DMS53 treated with DMSO at 0.1 percent for 48 hours (cell line): ENCODE results near the gene KRT36.

Source experiments
- DNase-seq: peaks from one replicate; lab custom pipeline; 2025; ENCODE audit not compliant: unreplicated experiment; lab: John Stamatoyannopoulos, UW

KRT36 gene

DNA sequence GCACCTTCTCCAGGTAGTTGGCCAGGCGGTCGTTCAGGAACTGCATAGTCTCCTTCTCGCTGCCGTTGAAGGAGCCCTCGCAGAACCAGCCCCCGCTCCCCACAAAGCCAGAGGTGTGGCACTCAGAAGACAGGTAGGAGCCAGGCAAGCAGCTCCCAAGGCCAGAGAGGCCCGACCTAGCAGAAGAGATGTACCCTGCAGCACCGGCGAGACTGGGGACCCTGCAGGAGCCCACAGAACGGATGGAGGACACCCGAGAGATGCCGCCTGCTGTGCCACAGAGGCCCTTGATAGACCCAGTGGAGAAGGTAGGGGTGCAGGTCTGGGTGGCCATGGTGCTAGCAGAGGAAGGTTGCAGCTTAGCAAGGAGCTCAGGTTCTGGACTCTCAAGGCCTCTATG, at the start of gene KRT36:
KRT36 (minus strand) TSS at position 380 of the 400 bp plus-strand sequence; CDS start at position 334, 46 bp downstream.
- no peak for DNase-seq

DNA sequence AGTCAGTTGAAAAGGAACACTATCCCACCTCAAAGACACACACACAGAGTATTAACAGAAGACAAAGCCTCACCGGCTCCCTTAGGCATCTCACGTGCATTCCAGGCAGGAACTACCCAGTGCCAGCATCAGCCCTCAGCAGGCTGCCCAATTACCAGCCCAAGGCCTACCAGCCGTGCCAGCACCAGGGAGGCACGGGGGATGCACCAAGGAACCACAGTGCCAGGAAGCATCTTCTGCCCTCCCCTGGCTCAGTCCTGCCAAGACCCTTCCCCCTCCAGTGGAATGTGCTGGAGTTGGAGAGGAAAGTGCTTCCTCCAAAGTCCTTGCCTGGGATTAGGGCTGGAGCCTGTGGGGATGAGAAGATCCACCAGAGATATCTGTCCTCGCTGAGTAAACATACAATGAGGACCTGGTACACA, 49.4 kb upstream of the KRT36 start:
- DNase-seq: no peak

DNA sequence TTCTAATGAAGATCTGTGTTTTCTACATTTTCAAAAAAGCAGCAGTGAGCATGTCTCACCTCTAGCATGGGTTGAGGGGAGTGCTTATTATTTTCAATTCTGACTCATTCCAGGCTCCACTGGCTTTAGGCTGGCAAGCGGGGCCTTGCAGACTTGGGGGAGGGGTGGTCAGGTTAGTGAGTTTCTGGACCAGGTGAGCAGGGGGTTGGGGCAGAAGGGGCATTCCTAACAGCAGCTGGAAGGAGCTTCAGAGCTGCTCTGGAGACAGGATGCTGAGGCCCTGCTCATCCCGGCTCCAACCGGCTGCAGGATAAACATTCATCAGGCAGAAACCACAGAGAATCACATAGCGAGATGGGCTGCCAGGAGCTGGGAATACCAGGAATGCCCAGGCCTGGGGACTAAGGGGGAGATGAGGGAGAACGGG, 48.9 kb upstream of the KRT36 start:
- peak; percentile 69 for DNase-seq

DNA sequence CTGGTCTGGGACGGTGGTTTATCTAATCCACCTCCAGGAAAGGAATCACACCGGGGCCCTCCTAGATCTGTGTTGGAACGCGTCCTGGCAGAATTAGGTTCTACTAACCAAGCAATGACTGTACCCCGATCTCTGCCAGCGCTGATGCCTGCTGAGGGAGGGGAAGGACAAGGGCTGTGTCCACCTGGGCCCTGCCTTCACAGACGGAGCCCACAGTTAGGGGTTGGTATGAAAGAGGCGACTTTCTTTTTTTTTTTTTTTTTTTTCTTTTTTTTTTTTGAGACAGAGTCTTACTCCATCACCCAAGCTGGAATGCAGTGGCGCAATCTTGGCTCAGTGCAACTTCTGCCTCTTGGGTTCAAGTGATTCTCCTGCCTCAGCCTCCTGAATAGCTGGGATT, 48.3 kb upstream of the KRT36 start:
- no peak for DNase-seq

DNA sequence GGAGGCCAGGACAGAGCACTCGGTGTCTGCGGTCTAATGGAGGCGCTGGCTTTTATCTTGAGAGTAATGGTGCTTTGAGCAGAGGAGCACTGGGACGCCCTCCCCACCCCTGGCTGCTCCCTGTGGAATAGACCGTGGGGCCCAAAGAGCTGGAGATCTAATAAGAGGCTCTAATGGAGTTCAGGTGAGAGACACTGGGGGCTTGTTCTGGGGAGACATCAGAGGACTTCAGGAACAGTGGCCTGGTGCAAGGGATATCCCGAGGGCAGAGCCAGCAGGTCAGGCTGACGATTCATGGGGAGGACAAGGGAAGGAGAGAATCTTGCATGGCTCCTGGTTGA, 47.9 kb upstream of the KRT36 start:
- DNase-seq: no peak

DNA sequence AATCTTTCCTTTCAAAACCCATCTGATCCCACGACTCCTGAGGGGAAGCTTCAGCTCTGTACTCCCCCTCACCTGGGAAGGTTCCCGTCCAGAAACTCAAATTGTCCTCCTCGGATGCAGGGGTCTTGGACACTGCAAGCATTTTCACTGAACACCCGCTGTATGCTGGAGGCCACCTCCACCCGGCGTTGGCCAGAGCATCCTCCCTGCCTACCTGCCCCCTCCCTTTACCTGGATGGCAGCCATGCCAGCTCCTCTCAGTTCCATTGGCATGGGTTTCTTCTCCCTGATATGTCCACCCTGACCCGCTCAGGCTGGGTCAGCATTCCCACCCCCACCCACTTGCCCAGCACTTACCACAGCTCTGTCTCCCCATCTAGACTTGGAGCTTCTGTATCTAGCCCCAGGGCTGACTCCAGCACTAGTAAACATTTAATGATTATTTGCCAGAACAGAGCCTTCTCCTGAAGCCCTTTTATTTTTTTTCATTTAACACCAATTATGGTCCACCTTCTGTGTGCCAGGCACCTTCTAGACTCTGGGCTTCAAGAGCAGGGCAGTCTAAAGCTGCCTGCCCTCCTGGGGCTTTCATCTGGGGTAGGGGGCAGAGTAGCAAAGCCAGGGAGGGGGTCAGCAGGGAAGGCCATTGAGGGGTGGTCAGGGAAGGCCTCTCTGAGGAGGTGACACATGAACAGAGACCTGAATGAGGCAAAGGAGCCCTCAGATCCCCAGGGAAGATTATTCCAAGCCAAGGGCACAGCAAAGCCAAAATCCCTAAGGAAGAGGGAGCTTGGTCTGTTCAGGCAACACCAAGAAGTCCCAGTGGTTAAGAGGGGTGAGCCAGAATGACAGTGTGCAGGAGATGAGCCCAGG, 47.3 kb upstream of the KRT36 start:
- no peak for DNase-seq

DNA sequence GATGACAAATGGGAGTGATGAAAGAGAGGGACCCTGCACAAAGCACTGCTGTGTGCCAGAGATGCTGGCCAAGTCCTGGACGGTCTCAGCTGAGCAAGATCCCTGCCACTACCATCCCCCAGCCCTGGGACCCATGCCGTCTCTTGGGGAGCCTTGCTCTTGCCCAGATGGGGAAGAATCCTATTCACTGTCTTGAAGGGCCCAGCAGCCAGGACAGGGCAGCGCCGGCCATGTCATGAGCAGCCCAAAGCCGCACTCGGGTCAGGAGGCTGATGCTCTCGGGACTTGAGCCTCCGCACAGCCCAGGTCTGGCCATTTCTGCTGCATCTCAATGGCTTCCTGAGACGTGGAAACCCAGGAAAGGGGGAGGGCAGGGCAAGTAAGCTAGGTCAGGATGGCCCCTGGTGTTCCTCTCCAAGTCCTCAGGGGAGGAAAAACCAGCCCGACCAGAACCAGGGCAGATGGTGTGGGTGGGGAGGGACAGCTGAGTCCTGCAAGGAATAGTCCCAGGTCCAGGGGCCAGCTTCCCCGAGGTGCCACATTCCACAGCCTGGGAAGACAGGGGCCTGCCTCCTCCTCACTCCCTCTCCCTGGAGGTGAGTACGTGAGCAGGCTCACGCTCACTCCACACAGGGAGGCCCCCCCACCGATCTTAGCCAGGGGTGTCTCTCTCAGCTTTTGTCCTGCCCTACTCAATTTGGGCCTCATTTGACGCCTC, 46.2 kb upstream of the KRT36 start:
- peak; percentile 35 for DNase-seq

DNA sequence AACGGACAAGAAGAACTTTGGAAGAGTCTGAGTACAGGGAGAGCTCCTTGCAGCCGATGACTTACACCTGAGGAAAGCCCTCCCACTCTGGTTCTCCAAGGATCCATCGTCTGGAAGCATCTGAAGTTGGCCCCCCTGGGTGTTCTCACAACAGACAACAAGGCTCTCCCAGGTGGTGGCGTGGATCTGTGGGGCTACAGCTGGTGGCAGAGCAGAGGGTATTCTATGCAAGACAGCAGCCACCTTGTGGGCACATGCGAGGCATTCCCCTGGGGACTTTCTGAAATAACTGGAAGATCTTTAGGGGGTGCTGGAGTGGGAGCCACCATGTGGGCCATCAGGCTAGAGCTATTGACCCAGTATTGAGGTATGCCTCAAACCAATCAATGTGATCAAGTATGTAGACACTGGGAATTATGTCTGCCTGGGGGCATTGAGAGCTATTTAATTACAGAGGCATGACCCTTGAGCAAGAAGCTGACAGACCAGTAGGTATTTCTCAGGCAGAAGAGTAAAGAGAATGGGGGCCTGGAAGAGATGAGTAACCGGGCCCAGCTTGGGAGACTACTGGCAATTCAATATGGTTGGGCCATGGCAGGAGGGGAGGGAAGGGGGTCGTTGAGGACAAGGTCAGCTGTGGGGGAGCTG, 45.3 kb upstream of the KRT36 start:
- no peak for DNase-seq

DNA sequence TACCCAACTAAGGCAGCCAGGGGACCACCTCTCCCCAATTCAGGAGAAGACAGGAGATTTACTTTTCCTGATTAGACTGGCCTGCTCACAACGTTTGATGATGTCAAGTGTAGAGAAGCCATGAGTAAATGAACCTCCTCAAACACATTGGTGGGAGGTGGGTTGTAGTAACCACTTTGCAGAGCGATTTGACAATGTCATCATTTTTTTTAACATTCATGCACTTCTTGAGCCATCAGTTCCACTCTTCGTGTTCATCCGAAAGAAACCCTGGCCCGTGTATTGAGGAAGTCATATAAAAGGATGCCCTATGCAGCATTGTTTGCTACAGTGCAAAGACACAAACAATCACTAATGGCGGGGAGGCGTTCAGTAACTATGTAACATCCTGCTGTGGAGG, 43.9 kb upstream of the KRT36 start:
- no peak for DNase-seq

DNA sequence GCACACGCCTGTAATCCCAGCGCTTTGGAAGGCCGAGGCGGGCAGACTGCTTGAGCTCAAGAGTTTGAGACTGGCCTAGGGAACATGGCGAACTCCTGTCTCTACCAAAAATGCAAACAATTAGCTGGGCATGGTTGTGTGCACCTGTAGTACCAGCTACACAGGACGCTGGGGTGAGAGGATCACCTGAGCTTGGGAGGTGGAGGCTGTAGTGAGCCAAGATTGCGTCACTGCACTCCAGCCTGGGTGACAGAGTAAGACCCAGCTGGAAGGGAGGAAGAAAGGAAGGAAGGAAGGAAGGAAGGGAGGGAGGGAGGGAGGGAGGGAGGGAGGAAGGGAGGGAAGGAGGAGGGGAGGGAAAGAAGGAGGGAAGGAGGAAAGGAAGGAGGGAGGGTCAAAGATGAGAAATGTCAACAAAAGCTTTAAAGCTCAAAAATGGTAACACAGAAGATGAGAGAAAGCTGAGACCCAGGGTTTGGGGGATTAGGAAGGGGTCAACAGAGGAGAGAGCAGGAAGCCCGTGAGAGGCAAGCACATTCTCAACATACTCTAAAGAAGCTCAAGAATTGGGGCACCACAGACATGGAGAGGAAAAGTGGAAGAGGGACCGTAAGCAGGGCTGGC, 43.3 kb upstream of the KRT36 start:
- DNase-seq: no peak

DNA sequence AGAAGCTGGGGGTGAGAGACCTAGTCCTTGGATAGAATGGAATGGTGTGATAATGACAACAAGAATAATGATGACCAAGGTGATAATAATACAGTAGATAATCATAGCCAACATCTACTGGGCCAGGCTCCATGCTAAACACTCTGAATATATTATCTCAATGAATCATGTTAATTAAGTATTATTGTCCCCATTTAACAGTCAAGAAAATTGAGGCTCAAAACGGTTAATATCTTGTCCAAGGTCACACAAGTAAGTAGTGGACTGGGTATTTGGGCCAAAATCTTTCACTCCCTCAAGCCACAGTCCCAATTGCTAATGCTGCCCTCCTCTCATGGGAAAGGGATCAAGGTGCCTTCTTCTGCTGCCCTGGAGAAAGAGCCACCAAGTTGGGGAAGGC, 42.3 kb upstream of the KRT36 start:
- DNase-seq: no peak

DNA sequence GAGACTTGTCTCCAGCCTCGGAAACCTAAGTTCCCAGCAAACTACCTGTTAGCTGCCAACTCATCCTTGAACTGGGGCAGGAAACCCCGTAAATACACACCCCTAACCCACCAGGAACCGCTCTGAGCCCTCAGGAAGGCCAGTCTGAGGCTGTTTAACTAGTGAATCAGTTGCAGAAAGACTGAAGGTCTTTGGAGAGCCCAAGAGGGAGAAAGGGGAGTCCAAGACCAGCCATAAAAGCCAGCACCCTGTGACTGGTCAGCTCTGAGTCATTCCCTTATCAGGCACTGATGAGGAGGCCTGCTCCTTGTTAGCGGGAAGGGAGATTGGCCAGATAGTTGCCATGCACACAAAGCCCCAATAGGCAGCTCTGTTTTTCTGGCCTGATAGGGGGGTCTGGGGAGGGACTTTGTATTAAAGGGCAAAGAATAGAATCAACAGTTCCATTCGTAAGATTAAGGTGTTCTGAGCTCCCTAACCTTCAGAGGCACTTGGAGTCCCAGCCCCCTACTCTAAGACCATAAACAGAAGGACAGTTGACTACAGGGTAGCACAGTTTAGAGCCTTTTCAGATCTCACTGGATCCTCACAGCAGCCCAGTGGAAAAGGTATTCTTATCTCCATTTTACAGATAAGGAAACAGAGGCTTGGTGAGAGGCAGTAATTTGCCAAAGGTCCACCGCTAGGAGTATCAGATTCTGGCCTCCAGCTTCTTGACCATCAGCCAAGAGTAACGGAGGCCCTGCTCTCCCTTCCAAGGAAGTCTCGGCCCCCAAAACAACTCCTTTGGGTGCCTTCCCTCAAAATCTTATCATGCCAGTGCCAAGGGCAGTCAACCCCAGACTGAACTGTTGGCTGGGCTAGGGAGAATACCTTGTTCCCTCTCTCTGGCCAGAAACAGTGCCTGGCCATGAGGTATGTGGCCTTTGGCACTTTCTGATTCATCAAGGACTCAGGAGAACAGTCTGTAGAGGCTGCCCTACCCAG, 40.6 kb upstream of the KRT36 start:
- no peak for DNase-seq

DNA sequence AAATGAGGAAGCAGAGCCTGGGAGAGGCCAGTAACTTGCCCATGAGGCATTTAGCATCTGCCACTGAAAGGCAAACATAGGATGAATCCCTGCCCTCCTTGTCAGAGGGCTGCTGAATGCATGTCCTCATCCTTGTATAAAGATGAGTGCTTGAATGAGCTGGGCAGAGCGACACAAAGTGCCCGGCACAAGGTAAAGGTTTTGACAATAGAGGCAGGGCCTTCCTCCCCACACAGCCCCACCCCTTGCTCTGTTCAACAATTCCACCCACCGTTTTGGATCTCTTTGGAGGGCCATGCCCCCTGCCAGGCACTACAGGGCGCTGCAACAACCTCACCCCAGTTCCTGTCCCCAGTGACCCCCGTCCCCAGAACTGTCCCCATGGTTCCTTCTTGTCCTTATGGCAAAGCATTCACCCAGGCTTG, 39.8 kb upstream of the KRT36 start:
- peak; percentile 59 for DNase-seq

DNA sequence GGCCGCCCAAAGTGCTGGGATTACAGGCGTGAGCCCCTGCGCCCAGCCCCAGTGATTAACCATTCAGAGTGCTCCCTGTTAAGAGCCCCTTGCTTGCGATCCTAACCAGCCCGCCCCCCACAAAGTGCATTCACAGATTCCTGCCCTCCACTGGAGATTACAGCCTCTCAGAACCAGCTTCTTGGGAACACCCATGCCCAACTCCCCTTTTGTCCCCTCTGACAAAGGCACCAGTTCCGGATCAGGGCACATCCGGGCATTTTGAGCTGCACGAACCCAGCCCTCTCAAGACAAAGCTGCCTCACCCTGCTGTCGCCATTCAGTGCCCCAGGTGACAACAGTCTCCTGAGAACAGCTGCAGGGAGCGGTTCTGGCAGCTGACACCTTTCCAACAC, 39.2 kb upstream of the KRT36 start:
- peak; percentile 59 for DNase-seq

DNA sequence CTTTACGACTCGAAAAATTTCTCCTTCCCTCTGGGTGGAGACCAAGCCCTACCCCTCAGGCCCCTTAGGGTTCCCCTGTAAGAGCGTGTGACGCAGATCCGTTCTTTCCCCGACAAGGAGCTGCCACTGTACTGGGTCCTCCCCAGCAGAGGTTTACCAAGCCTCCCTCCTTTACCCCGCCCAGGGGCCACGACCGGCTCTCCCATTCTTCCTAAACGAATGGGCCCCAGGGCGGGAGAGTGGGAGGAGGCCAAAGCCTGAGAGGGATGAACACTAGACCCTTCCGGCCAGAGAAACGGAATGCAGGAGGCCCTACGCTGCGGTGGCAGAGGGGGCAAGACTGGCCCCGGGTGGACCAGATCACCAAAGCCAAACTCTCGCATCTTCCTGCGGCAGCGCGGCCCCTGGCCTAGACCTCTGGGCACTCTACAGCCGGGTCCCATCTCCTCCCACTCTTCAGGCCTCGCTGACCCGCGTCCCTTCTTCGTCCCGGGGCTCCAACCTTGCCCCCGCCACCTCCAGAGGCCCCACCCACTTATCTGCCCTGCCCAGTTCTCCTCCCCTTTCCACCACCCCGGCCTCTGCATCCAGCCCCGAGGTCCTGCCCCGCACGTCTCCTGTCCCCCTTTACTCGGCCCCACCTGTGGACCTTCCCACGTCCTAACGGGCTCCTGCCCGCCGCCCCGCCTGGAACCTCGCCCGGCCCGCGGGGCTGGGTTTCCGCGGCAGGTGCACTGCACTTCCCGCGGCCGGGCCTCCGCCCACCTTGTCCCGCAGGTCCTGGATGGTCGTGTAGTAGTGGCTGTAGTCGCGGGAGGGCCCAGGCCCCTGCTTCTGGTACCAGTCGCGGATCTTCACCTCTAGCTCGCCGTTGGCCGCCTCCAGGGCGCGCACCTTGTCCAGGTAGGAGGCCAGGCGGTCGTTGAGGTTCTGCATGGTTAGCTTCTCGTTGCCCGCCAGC, 37.6 kb upstream of the KRT36 start:
- no peak for DNase-seq

DNA sequence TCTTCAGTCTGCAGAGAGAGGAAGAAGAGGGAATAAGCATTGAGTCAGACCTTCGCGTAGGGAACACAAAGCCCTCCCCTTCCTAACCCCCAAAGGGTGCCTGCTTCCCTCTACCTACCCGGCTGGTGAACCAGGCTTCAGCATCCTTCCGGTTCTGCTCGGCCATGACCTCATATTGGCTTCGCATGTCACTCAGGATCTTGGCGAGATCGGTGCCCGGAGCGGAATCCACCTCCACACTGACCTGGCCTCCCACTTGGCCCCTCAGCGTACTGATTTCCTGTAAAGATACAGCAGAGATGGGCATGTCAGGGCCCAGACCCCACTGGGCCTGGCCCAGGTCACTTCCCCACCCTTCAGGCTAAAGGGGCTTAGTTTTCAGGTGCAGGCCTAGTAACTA, 34.6 kb upstream of the KRT36 start:
- DNase-seq: no peak

DNA sequence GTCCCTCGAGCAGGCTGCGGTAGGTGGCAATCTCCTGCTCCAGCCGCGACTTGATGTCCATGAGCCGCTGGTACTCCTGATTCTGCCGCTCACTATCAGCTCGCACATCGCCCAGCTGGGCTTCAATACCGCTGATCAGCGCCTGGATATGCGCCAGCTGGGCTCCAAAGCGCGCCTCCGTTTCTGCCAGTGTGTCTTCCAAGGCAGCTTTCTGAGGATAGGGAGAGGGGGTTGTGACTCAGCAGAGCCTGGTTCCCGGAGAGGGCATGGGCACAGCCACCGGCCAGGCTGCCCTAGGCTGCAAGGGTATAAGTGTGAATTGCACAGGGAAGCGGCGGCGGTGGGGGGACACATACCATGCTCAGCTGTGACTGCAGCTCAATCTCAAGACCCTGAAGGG, 34.1 kb upstream of the KRT36 start:
- DNase-seq: no peak

DNA sequence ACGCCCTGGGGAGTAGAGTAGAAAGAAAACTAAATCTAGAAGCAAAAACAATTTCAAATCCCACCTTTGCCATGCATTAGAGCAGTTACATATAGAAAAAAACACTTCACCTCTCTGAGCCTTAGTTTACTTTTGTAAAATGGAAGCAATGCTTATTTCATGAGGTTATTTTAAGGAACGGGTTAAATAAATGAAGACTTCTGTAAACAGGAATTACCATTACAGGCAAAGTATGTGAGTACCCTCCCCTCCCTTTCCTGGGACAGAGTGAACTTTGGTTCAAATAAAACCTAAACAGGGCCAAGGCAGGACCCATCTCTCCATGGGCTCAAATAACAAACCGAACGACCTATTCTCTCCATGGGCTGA, 33.5 kb upstream of the KRT36 start:
- no peak for DNase-seq
